ENCODE data around the gene STUM.

Gene STUM

DNA sequence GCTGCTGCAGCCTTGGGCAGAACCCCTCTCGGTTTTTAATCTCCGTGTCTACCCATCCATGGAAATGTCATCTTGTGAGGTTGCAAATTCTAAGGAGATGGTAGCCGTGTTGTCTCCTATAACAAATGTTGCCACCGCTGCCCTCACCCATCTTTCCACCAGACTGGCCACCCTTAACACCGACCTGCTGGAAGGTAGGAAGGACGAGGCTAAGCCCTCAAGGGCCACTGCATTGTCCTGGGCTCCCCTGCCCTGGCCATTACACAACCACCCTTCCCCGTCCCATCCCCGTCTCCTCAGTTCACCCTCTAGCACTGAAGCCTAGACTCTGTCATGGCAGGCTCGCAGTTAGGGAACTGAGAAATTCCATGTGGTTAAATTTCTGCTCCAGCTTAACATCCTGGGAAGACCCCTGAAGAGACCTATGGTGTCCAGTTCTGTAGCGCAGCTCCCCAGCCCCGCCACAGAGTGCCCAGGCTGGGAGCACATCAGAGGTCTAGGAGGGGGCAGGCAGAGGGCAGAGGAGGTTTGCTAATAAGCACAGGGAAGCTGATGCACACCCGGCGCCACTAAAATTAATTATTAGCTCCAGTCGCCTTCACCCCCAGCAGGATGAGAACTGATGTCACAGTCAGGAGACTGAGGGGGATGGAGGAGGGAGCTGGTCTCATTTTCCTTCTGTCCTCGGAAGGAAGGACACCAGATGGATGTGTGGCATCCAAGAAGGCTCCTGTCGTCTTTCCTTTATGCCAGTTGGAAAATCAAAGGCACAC lies 38.3 kb downstream of the STUM start:
- Histone ChIP-seq H3K27me3 (ENCODE audit: low read depth, low read length) (no peaks in the 10 kb centered on the region), H2AFZ (ENCODE audit: low read depth, low read length) (no peak overlapping the region), H3K36me3 (replicated peaks; ENCODE audit: low read depth, low read length) (no peaks in the 10 kb centered on the region), H3K9ac (ENCODE audit: low read length) (no peak overlapping the region), H3K4me3 (ENCODE audit: low read length) (no peak overlapping the region), H3K27ac (ENCODE audit: low read length) (no peak overlapping the region), H4K20me1 (ENCODE audit: insufficient read depth, low read length) (no peaks in the 10 kb centered on the region), H3K79me2 (ENCODE audit: low read length) (no peaks in the 10 kb centered on the region), H3K9me3 (ENCODE audit: insufficient read depth, low read length) (no peaks in the 10 kb centered on the region), H3K4me1 (ENCODE audit: low read length) (no peaks in the 10 kb centered on the region), H3K4me2 (ENCODE audit: low read length) (no peak overlapping the region)
- TF ChIP-seq, protein P1, sequence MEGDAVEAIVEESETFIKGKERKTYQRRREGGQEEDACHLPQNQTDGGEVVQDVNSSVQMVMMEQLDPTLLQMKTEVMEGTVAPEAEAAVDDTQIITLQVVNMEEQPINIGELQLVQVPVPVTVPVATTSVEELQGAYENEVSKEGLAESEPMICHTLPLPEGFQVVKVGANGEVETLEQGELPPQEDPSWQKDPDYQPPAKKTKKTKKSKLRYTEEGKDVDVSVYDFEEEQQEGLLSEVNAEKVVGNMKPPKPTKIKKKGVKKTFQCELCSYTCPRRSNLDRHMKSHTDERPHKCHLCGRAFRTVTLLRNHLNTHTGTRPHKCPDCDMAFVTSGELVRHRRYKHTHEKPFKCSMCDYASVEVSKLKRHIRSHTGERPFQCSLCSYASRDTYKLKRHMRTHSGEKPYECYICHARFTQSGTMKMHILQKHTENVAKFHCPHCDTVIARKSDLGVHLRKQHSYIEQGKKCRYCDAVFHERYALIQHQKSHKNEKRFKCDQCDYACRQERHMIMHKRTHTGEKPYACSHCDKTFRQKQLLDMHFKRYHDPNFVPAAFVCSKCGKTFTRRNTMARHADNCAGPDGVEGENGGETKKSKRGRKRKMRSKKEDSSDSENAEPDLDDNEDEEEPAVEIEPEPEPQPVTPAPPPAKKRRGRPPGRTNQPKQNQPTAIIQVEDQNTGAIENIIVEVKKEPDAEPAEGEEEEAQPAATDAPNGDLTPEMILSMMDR (IDR thresholded peaks at IDR 0.05; ENCODE audit: low read depth, low read length) = no peak
- no peak for TF ChIP-seq EZH2phosphoT487 (IDR thresholded peaks at IDR 0.05; ENCODE audit: low read depth)

DNA sequence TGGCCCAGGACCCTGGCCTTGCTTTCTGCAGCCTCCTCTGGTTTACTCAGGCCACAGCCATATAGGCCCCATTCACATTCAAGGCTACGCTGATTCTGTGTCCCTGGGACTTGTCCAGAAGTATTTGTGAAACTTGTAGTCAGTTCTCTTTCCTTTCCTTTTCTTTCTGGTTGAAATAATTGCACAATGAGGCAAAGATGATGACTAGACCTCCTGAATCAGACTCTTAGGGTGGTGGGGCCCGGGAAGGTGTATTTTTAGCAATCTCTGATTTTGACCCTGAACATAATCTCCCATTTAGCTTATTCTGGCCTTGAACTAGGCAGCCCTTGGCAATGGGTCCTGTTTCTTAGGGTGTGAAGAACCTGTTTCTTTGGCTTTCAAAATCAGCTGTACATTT lies 39.9 kb downstream of the STUM start:
- Histone ChIP-seq H3K4me3 (ENCODE audit: low read length) (no peak overlapping the region), H2AFZ (ENCODE audit: low read depth, low read length) (no peak overlapping the region), H3K27me3 (ENCODE audit: low read depth, low read length) (no peaks in the 10 kb centered on the region), H3K4me2 (ENCODE audit: low read length) (no peak overlapping the region), H3K4me1 (ENCODE audit: low read length) (no peaks in the 10 kb centered on the region), H3K79me2 (ENCODE audit: low read length) (no peaks in the 10 kb centered on the region), H3K36me3 (replicated peaks; ENCODE audit: low read depth, low read length) (no peaks in the 10 kb centered on the region), H4K20me1 (ENCODE audit: insufficient read depth, low read length) (no peaks in the 10 kb centered on the region), H3K27ac (ENCODE audit: low read length) (no peak overlapping the region), H3K9me3 (ENCODE audit: insufficient read depth, low read length) (no peaks in the 10 kb centered on the region), H3K9ac (ENCODE audit: low read length) (no peak overlapping the region)
- TF ChIP-seq, protein P1 (IDR thresholded peaks at IDR 0.05; ENCODE audit: low read depth, low read length) = no peak
- no peak for TF ChIP-seq EZH2phosphoT487 (IDR thresholded peaks at IDR 0.05; ENCODE audit: low read depth)

DNA sequence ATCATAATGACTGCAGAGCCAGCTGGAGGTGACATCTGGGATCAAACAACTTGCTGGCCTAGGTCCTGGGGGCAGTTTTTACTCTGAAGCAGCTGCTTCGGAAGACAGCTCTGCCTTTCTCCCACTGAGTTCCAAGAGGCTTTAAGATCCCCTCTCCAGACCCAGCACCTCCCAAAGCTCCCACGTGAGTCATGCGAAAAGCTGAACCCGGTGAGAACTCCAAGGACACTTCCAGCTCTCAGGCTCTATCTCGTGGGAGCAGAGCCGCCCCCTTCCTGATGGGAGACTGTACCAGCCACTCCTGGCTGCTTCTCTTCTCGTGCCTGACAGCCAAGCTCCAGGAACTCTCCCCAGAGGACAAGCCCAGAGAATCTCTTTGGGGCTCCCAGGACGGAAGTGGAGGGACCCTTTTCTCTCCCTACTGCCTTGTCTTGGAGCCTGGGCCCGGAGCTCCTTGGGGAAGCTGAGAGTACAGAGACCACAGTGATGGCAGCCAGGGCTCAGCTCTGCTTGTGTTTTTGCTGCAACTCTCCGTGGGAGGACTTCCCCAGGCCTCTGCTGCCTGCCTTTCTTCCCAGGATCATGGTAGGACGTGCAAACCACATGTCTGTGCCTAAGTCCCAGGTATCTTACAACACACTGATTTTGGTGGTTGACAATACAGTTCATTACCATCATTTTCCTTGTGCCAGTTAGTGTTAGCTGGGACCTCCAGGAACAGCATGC lies 40.6 kb downstream of the STUM start:
- Histone ChIP-seq H3K27ac (ENCODE audit: low read length) (no peak overlapping the region), H3K79me2 (ENCODE audit: low read length) (no peaks in the 10 kb centered on the region), H4K20me1 (ENCODE audit: insufficient read depth, low read length) (no peaks in the 10 kb centered on the region), H3K4me3 (ENCODE audit: low read length) (no peak overlapping the region), H3K9ac (ENCODE audit: low read length) (no peak overlapping the region), H3K4me2 (ENCODE audit: low read length) (no peak overlapping the region), H3K4me1 (ENCODE audit: low read length) (no peaks in the 10 kb centered on the region), H2AFZ (ENCODE audit: low read depth, low read length) (no peak overlapping the region), H3K27me3 (ENCODE audit: low read depth, low read length) (no peaks in the 10 kb centered on the region), H3K9me3 (ENCODE audit: insufficient read depth, low read length) (no peaks in the 10 kb centered on the region), H3K36me3 (replicated peaks; ENCODE audit: low read depth, low read length) (no peaks in the 10 kb centered on the region)
- TF ChIP-seq, protein P1 (IDR thresholded peaks at IDR 0.05; ENCODE audit: low read depth, low read length) = no peak
- no peak for TF ChIP-seq EZH2phosphoT487 (IDR thresholded peaks at IDR 0.05; ENCODE audit: low read depth)

DNA sequence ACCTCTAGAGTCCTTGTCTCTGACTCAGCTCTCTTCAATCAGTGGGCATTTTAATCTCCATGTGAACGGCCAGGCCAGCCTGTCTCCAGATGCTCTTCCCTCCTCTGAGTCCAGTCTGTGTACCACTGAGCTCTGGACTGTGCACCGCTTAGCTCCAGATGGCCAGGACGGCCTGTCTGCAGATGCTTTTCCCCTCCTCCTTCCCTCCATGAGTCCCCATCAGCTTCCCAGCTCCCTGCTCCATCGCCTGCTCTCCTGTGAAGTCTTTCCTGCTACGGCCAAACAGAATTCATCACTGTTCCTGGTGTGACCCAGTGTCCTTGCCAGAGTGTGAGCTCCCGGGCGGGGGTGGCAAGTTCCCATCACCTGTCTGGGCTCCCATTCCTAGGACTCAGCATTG lies 42.0 kb downstream of the STUM start:
- H3K9me3 ChIP-seq (ENCODE audit: insufficient read depth, low read length) = peaks cover 2% of the 10 kb centered on the region; the same call in 1 of the 2 replicates
- no peak for TF ChIP-seq EZH2phosphoT487 (IDR thresholded peaks at IDR 0.05; ENCODE audit: low read depth)
- TF ChIP-seq, protein P1 (IDR thresholded peaks at IDR 0.05; ENCODE audit: low read depth, low read length) = no peak
- no peaks in the 10 kb centered on the region for H3K36me3 ChIP-seq (replicated peaks; ENCODE audit: low read depth, low read length)
- H3K4me1 ChIP-seq (ENCODE audit: low read length) = no peaks in the 10 kb centered on the region
- peaks cover 4% of the 10 kb centered on the region; the same call in 1 of the 2 replicates for H3K27me3 ChIP-seq (ENCODE audit: low read depth, low read length)
- H3K4me2 ChIP-seq (ENCODE audit: low read length) = no peak overlapping the region
- H3K4me3 ChIP-seq (ENCODE audit: low read length) = no peak overlapping the region
- no peak overlapping the region for H2AFZ ChIP-seq (ENCODE audit: low read depth, low read length)
- H3K9ac ChIP-seq (ENCODE audit: low read length) = no peak overlapping the region
- no peaks in the 10 kb centered on the region for H3K79me2 ChIP-seq (ENCODE audit: low read length)
- no peaks in the 10 kb centered on the region for H4K20me1 ChIP-seq (ENCODE audit: insufficient read depth, low read length)
- H3K27ac ChIP-seq (ENCODE audit: low read length) = no peak overlapping the region

Data from OCI-LY3 (cell line).